GM18526 (cell line): ENCODE data around the gene ABHD4.

Source experiments
- POLR2A ChIP-seq: IDR thresholded peaks from 3 replicates; pipeline ENCODE4 v1.6.1; 2011; ENCODE audit not compliant: insufficient read length; ENCODE audit errors: extremely low read depth

ABHD4 gene

GRCh38 chr14:22579881-22580280 is 18.2 kb upstream of the ABHD4 start:
- no peak for TF ChIP-seq POLR2A

- no peak for TF ChIP-seq POLR2A
Observed at GRCh38 chr14:22580625-22581024, 17.5 kb upstream of the ABHD4 start.

- TF ChIP-seq POLR2A, result no peak
Observed at GRCh38 chr14:22583994-22584393, 14.1 kb upstream of the ABHD4 start.

- no peak for TF ChIP-seq POLR2A
Observed at GRCh38 chr14:22587247-22587646, 10.9 kb upstream of the ABHD4 start.

- TF ChIP-seq POLR2A, result no peak
Observed at GRCh38 chr14:22588526-22589095, 9.5 kb upstream of the ABHD4 start.

- TF ChIP-seq POLR2A, result peak; percentile 95
Observed at GRCh38 chr14:22589096-22589839, 8.8 kb upstream of the ABHD4 start, which contains the start of gene DAD1. TSS of gene DAD1 (minus strand) at chr14:22589224. CDS start at chr14:22589157, 67 bp downstream.

GRCh38 chr14:22593189-22593588 is 4.9 kb upstream of the ABHD4 start:
- no peak for TF ChIP-seq POLR2A

GRCh38 chr14:22593601-22594000 is 4.5 kb upstream of the ABHD4 start:
- TF ChIP-seq POLR2A, result no peak

GRCh38 chr14:22594156-22594716 is 3.9 kb upstream of the ABHD4 start:
- TF ChIP-seq POLR2A, result no peak

- TF ChIP-seq POLR2A, result no peak
Observed at GRCh38 chr14:22596354-22596879, 1.7 kb upstream of the ABHD4 start.

- TF ChIP-seq POLR2A, result no peak
Observed at GRCh38 chr14:22597265-22597664, 835 bp upstream of the ABHD4 start.

- no peak for TF ChIP-seq POLR2A
Observed at GRCh38 chr14:22597771-22598098, 365 bp upstream of the ABHD4 start.

GRCh38 chr14:22598896-22599244 is 770 bp downstream of the ABHD4 start:
- no peak for TF ChIP-seq POLR2A

- TF ChIP-seq POLR2A, result no peak
Observed at GRCh38 chr14:22599349-22599748, 1.2 kb downstream of the ABHD4 start.

- TF ChIP-seq POLR2A, result no peak
Observed at GRCh38 chr14:22600027-22600426, 1.9 kb downstream of the ABHD4 start.

GRCh38 chr14:22601456-22601855 is 3.4 kb downstream of the ABHD4 start:
- no peak for TF ChIP-seq POLR2A

- TF ChIP-seq POLR2A, result no peak
Observed at GRCh38 chr14:22601996-22602395, 3.9 kb downstream of the ABHD4 start.

- no peak for TF ChIP-seq POLR2A
Observed at GRCh38 chr14:22602862-22603261, 4.8 kb downstream of the ABHD4 start.
